ENCODE data around the gene ADCK2. TPM values are rescaled to one million over a fixed set of nuclear protein-coding genes. Genes with fewer than 3 reads are reported as not detected.

ADCK2 gene
- total and polyA plus RNA-seq, 4 donors, result 3.2 to 15.4 (median 11.1) TPM

GRCh38 chr7:140674899-140675701 is 2.4 kb downstream of the ADCK2 start:
- H3K4me1 ChIP-seq (ENCODE audit: control insufficient read depth in 4 of 4, insufficient read depth in 4 of 4, low read length in 3 of 4), result peaks cover 2 to 21% (median 13%) of the 10 kb centered on the region in 4 donors
- 59% methylated on average over 8 of the region's 8 CpGs for WGBS
- TF ChIP-seq YY1 (IDR thresholded peaks at IDR 0.05) (no peak), SP1 (IDR thresholded peaks at IDR 0.05) (peak; percentile 21), RXRA (IDR thresholded peaks at IDR 0.05) (peak; percentile 70 to 93), GABPA (IDR thresholded peaks at IDR 0.05 in 1 of 2, conservative IDR thresholded peaks at IDR 0.05 in 1 of 2) (no peak), HNF4A (conservative IDR thresholded peaks at IDR 0.05) (peak in 1 of 2 donors; percentile 24), CTCF (IDR thresholded peaks at IDR 0.05; ENCODE audit: low read depth, low read length, missing input control) (peak; percentile 40), TAF1 (conservative IDR thresholded peaks at IDR 0.05) (no peak), RAD21 (IDR thresholded peaks at IDR 0.05) (peak; percentile 72 to 82), ZBTB33 (IDR thresholded peaks at IDR 0.05) (no peak), HNF4G (IDR thresholded peaks at IDR 0.05) (no peak), NR2F2 (IDR thresholded peaks at IDR 0.05) (peak; percentile 83)
- TF ChIP-seq, protein P1, sequence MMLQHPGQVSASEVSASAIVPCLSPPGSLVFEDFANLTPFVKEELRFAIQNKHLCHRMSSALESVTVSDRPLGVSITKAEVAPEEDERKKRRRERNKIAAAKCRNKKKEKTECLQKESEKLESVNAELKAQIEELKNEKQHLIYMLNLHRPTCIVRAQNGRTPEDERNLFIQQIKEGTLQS (IDR thresholded peaks at IDR 0.05), result no peak
- DNase-seq (ENCODE audit: low spot score), result no peak
- no peaks in the 10 kb centered on the region for H3K27me3 ChIP-seq (ENCODE audit: control insufficient read depth in 4 of 4, insufficient read depth in 4 of 4, low read length in 3 of 4)
- no peak overlapping the region for H3K27ac ChIP-seq (ENCODE audit: low read depth in 1 of 2, low read length in 2 of 2)
- no peak overlapping the region for H3K9ac ChIP-seq (ENCODE audit: low read depth in 1 of 2, low read length in 2 of 2)
- H3K4me3 ChIP-seq (ENCODE audit: low read depth in 1 of 3, low read length in 3 of 3), result no peak overlapping the region
- H3K9me3 ChIP-seq (ENCODE audit: control insufficient read depth in 4 of 4, low read length in 3 of 4), result no peaks in the 10 kb centered on the region
- peaks cover 0 to 5% (median 4%) of the 10 kb centered on the region in 4 donors for H3K36me3 ChIP-seq (ENCODE audit: control insufficient read depth in 4 of 4, insufficient read depth in 3 of 4, low read depth in 1 of 4, low read length in 3 of 4)

GRCh38 chr7:140675726-140676125 is 3.0 kb downstream of the ADCK2 start:
- WGBS, result 91% methylated on average over 4 of the region's 4 CpGs
- Histone ChIP-seq H3K4me1 (ENCODE audit: control insufficient read depth in 4 of 4, insufficient read depth in 4 of 4, low read length in 3 of 4) (peaks cover 2 to 21% (median 13%) of the 10 kb centered on the region in 4 donors), H3K27ac (ENCODE audit: low read depth in 1 of 2, low read length in 2 of 2) (no peak overlapping the region), H3K27me3 (ENCODE audit: control insufficient read depth in 4 of 4, insufficient read depth in 4 of 4, low read length in 3 of 4) (no peaks in the 10 kb centered on the region), H3K9me3 (ENCODE audit: control insufficient read depth in 4 of 4, low read length in 3 of 4) (no peaks in the 10 kb centered on the region), H3K9ac (ENCODE audit: low read depth in 1 of 2, low read length in 2 of 2) (no peak overlapping the region), H3K36me3 (ENCODE audit: control insufficient read depth in 4 of 4, insufficient read depth in 3 of 4, low read depth in 1 of 4, low read length in 3 of 4) (peaks cover 0 to 9% (median 5%) of the 10 kb centered on the region in 4 donors), H3K4me3 (ENCODE audit: low read depth in 1 of 3, low read length in 3 of 3) (no peak overlapping the region)
- no peak for DNase-seq (ENCODE audit: low spot score)
- no peak for TF ChIP-seq RXRA (IDR thresholded peaks at IDR 0.05)
- no peak for TF ChIP-seq TAF1 (conservative IDR thresholded peaks at IDR 0.05)
- no peak for TF ChIP-seq FOXA2 (IDR thresholded peaks at IDR 0.05)
- no peak for TF ChIP-seq FOXA1 (IDR thresholded peaks at IDR 0.05)
- TF ChIP-seq SP1 (IDR thresholded peaks at IDR 0.05), result no peak
- no peak for TF ChIP-seq CTCF (IDR thresholded peaks at IDR 0.05; ENCODE audit: low read depth, low read length, missing input control)
- no peak for TF ChIP-seq REST (IDR thresholded peaks at IDR 0.05)
- no peak for TF ChIP-seq HNF4G (IDR thresholded peaks at IDR 0.05)
- TF ChIP-seq, protein P1 (IDR thresholded peaks at IDR 0.05), result no peak
- no peak for TF ChIP-seq HNF4A (conservative IDR thresholded peaks at IDR 0.05)
- TF ChIP-seq YY1 (IDR thresholded peaks at IDR 0.05), result no peak
- no peak for TF ChIP-seq MAX (IDR thresholded peaks at IDR 0.05)
- TF ChIP-seq GABPA (IDR thresholded peaks at IDR 0.05 in 1 of 2, conservative IDR thresholded peaks at IDR 0.05 in 1 of 2), result no peak
- no peak for TF ChIP-seq EGR1 (IDR thresholded peaks at IDR 0.05; ENCODE audit: low read depth in 2 of 2)
- TF ChIP-seq ZBTB33 (IDR thresholded peaks at IDR 0.05), result no peak

All from liver (tissue), 9 donors.